ENCODE data around the gene KRTAP10-3. TPM values are rescaled to one million over a fixed set of nuclear protein-coding genes. Genes with fewer than 3 reads are reported as not detected.

The KRTAP10-3 gene
- total RNA-seq, 1 experiment from 2014 or later = 0.62 TPM

GRCh38 chr21:44583800-44584147 lies 25.2 kb upstream of the KRTAP10-3 start:
- no peak for DNase-seq (ENCODE audit: low spot score)
- TF ChIP-seq EZH2 (IDR thresholded peaks at IDR 0.05; ENCODE audit: borderline replicate concordance, low read depth, low read length, poor library complexity, severe bottlenecking) = no peak
- TF ChIP-seq CTCF (conservative IDR thresholded peaks at IDR 0.05; ENCODE audit: low read depth, low read length) = no peak
- Histone ChIP-seq H3K4me1 (ENCODE audit: insufficient read depth, low read length, poor library complexity, severe bottlenecking) (no peaks in the 10 kb centered on the region), H3K4me3 (ENCODE audit: low read depth, low read length, poor library complexity, severe bottlenecking) (no peak overlapping the region), H3K27me3 (replicated peaks; ENCODE audit: insufficient read depth, low read depth, low read length, poor library complexity) (no peaks in the 10 kb centered on the region), H3K9me3 (ENCODE audit: low read depth, low read length, poor library complexity, severe bottlenecking) (peaks cover 13% of the 10 kb centered on the region), H3K36me3 (ENCODE audit: insufficient read depth, low read length, poor library complexity, severe bottlenecking) (no peaks in the 10 kb centered on the region), H3K27ac (ENCODE audit: low read depth, low read length, poor library complexity, severe bottlenecking) (no peak overlapping the region)
- POLR2A ChIA-PET (ENCODE audit: low non-redundant PET) = no interaction called here
- intact Hi-C loops (cut with micrococcal nuclease; ENCODE audit: unreplicated experiment) = no loop called here
- CTCF ChIA-PET = no interaction called here
- BruUV-seq (replicated peaks) = no TSS peak

GRCh38 chr21:44583089-44583799 lies 24.6 kb upstream of the KRTAP10-3 start:
- TF ChIP-seq CTCF (conservative IDR thresholded peaks at IDR 0.05; ENCODE audit: low read depth, low read length) (no peak), EZH2 (IDR thresholded peaks at IDR 0.05; ENCODE audit: borderline replicate concordance, low read depth, low read length, poor library complexity, severe bottlenecking) (no peak)
- CTCF ChIA-PET = no interaction called here
- no peaks in the 10 kb centered on the region for H3K36me3 ChIP-seq (ENCODE audit: insufficient read depth, low read length, poor library complexity, severe bottlenecking)
- intact Hi-C loops (cut with micrococcal nuclease; ENCODE audit: unreplicated experiment) = no loop called here
- no peak overlapping the region for H3K27ac ChIP-seq (ENCODE audit: low read depth, low read length, poor library complexity, severe bottlenecking)
- H3K4me3 ChIP-seq (ENCODE audit: low read depth, low read length, poor library complexity, severe bottlenecking) = no peak overlapping the region
- POLR2A ChIA-PET (ENCODE audit: low non-redundant PET) = interaction anchor here (0.6 kb wide), 1 partner anchor 1160 kb away, joined by 4 read pairs; no protein-coding TSS in a partner anchor
- DNase-seq (ENCODE audit: low spot score) = peak; percentile 15
- H3K9me3 ChIP-seq (ENCODE audit: low read depth, low read length, poor library complexity, severe bottlenecking) = peaks cover 13% of the 10 kb centered on the region
- no peaks in the 10 kb centered on the region for H3K4me1 ChIP-seq (ENCODE audit: insufficient read depth, low read length, poor library complexity, severe bottlenecking)
- BruUV-seq (replicated peaks) = no TSS peak
- no peaks in the 10 kb centered on the region for H3K27me3 ChIP-seq (replicated peaks; ENCODE audit: insufficient read depth, low read depth, low read length, poor library complexity)

- ChIA-PET CTCF (no interaction called here), POLR2A (ENCODE audit: low non-redundant PET) (no interaction called here)
Observed at GRCh38 chr21:44582055-44582454, 23.5 kb upstream of the KRTAP10-3 start.

More at GRCh38 chr21:44582055-44582454, 23.5 kb upstream of the KRTAP10-3 start:
- no peak overlapping the region for H3K27ac ChIP-seq (ENCODE audit: low read depth, low read length, poor library complexity, severe bottlenecking)
- no peaks in the 10 kb centered on the region for H3K4me1 ChIP-seq (ENCODE audit: insufficient read depth, low read length, poor library complexity, severe bottlenecking)
- H3K4me3 ChIP-seq (ENCODE audit: low read depth, low read length, poor library complexity, severe bottlenecking) = no peak overlapping the region
- no TSS peak for BruUV-seq (replicated peaks)
- H3K27me3 ChIP-seq (replicated peaks; ENCODE audit: insufficient read depth, low read depth, low read length, poor library complexity) = no peaks in the 10 kb centered on the region
- no peak for DNase-seq (ENCODE audit: low spot score)
- intact Hi-C loops (cut with micrococcal nuclease; ENCODE audit: unreplicated experiment) = no loop called here
- H3K9me3 ChIP-seq (ENCODE audit: low read depth, low read length, poor library complexity, severe bottlenecking) = peaks cover 13% of the 10 kb centered on the region
- no peak for TF ChIP-seq EZH2 (IDR thresholded peaks at IDR 0.05; ENCODE audit: borderline replicate concordance, low read depth, low read length, poor library complexity, severe bottlenecking)
- TF ChIP-seq CTCF (conservative IDR thresholded peaks at IDR 0.05; ENCODE audit: low read depth, low read length) = no peak
- no peaks in the 10 kb centered on the region for H3K36me3 ChIP-seq (ENCODE audit: insufficient read depth, low read length, poor library complexity, severe bottlenecking)

All from A673 (cell line).